ENCODE data around the gene NEK6. TPM values are rescaled to one million over a fixed set of nuclear protein-coding genes. Genes with fewer than 3 reads are reported as not detected.

Gene NEK6
- polyA plus RNA-seq, 1 experiment = 73.6 TPM

GRCh38 chr9:124347206-124347967 lies 89.6 kb downstream of the NEK6 start:
- Histone ChIP-seq H3K27me3 (ENCODE audit: control insufficient read depth, insufficient read depth, low read length) (no peaks in the 10 kb centered on the region), H3K36me3 (ENCODE audit: control insufficient read depth, insufficient read depth, low read length) (peaks cover 51% of the 10 kb centered on the region), H3K4me3 (ENCODE audit: low read depth, low read length) (no peak overlapping the region)
- ChIA-PET CTCF (no interaction called here), POLR2A (no interaction called here)
- no peak for TF ChIP-seq CTCF (IDR thresholded peaks at IDR 0.05; ENCODE audit: insufficient read depth, low read depth, low read length)
- no peak for DNase-seq (ENCODE audit: low read depth)

GRCh38 chr9:124347968-124348358 lies 90.2 kb downstream of the NEK6 start:
- ChIA-PET CTCF (no interaction called here), POLR2A (no interaction called here)
- TF ChIP-seq CTCF (IDR thresholded peaks at IDR 0.05; ENCODE audit: insufficient read depth, low read depth, low read length) = no peak
- Histone ChIP-seq H3K27me3 (ENCODE audit: control insufficient read depth, insufficient read depth, low read length) (no peaks in the 10 kb centered on the region), H3K36me3 (ENCODE audit: control insufficient read depth, insufficient read depth, low read length) (peaks cover 51% of the 10 kb centered on the region), H3K4me3 (ENCODE audit: low read depth, low read length) (no peak overlapping the region)
- DNase-seq (ENCODE audit: low read depth) = no peak

- CTCF ChIA-PET = interaction anchor here (0.5 kb wide), 1 partner anchor 47 kb away, joined by 3 read pairs; no protein-coding TSS in a partner anchor
- TF ChIP-seq CTCF (IDR thresholded peaks at IDR 0.05; ENCODE audit: insufficient read depth, low read depth, low read length) = no peak
- Histone ChIP-seq H3K36me3 (ENCODE audit: control insufficient read depth, insufficient read depth, low read length) (peaks cover 55% of the 10 kb centered on the region), H3K4me3 (ENCODE audit: low read depth, low read length) (no peak overlapping the region), H3K27me3 (ENCODE audit: control insufficient read depth, insufficient read depth, low read length) (no peaks in the 10 kb centered on the region)
- DNase-seq (ENCODE audit: low read depth) = no peak
- POLR2A ChIA-PET = no interaction called here
Observed at GRCh38 chr9:124348363-124348762, 90.6 kb downstream of the NEK6 start.

GRCh38 chr9:124348831-124349230 lies 91.1 kb downstream of the NEK6 start:
- H3K4me3 ChIP-seq (ENCODE audit: low read depth, low read length) = no peak overlapping the region
- TF ChIP-seq CTCF (IDR thresholded peaks at IDR 0.05; ENCODE audit: insufficient read depth, low read depth, low read length) = no peak
- no peaks in the 10 kb centered on the region for H3K27me3 ChIP-seq (ENCODE audit: control insufficient read depth, insufficient read depth, low read length)
- peaks cover 57% of the 10 kb centered on the region for H3K36me3 ChIP-seq (ENCODE audit: control insufficient read depth, insufficient read depth, low read length)
- CTCF ChIA-PET = interaction anchor here (0.5 kb wide), 1 partner anchor 46 kb away, joined by 3 read pairs; no protein-coding TSS in a partner anchor
- DNase-seq (ENCODE audit: low read depth) = no peak
- POLR2A ChIA-PET = no interaction called here

GRCh38 chr9:124349267-124349666 lies 91.5 kb downstream of the NEK6 start:
- no peaks in the 10 kb centered on the region for H3K27me3 ChIP-seq (ENCODE audit: control insufficient read depth, insufficient read depth, low read length)
- H3K4me3 ChIP-seq (ENCODE audit: low read depth, low read length) = no peak overlapping the region
- no peak for DNase-seq (ENCODE audit: low read depth)
- H3K36me3 ChIP-seq (ENCODE audit: control insufficient read depth, insufficient read depth, low read length) = peaks cover 53% of the 10 kb centered on the region
- no peak for TF ChIP-seq CTCF (IDR thresholded peaks at IDR 0.05; ENCODE audit: insufficient read depth, low read depth, low read length)
- ChIA-PET CTCF (interaction anchor here (0.8 kb wide), 1 partner anchor 12 kb away, joined by 3 read pairs; no protein-coding TSS in a partner anchor), POLR2A (no interaction called here)
